Fibroblast of mammary gland (primary cell): ENCODE measurements around the gene PLD1.

Experiments used
- DNase-seq: peaks from one replicate; pipeline ENCODE4 v3.0.0-alpha.2; 2010; ENCODE audit warnings: low read depth
- H3K4me3 ChIP-seq: 2 replicates; pipeline ENCODE4 v1.5.1; 2011; ENCODE audit warnings: low read depth, mild to moderate bottlenecking, low read length, moderate library complexity; ENCODE audit not compliant: control insufficient read depth
- TF ChIP-seq, protein P1 (sequence below): conservative IDR thresholded peaks from 2 replicates; pipeline ENCODE4 v1.5.1; 2011; ENCODE audit warnings: low read depth, low read length, inconsistent platforms; ENCODE audit not compliant: control insufficient read depth, insufficient read depth

Gene PLD1

GRCh38 chr3:171654809-171655208 is 155.5 kb downstream of the PLD1 start:
- TF ChIP-seq, protein P1, sequence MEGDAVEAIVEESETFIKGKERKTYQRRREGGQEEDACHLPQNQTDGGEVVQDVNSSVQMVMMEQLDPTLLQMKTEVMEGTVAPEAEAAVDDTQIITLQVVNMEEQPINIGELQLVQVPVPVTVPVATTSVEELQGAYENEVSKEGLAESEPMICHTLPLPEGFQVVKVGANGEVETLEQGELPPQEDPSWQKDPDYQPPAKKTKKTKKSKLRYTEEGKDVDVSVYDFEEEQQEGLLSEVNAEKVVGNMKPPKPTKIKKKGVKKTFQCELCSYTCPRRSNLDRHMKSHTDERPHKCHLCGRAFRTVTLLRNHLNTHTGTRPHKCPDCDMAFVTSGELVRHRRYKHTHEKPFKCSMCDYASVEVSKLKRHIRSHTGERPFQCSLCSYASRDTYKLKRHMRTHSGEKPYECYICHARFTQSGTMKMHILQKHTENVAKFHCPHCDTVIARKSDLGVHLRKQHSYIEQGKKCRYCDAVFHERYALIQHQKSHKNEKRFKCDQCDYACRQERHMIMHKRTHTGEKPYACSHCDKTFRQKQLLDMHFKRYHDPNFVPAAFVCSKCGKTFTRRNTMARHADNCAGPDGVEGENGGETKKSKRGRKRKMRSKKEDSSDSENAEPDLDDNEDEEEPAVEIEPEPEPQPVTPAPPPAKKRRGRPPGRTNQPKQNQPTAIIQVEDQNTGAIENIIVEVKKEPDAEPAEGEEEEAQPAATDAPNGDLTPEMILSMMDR, result no peak
- H3K4me3 ChIP-seq, result no peak overlapping the region

DNA sequence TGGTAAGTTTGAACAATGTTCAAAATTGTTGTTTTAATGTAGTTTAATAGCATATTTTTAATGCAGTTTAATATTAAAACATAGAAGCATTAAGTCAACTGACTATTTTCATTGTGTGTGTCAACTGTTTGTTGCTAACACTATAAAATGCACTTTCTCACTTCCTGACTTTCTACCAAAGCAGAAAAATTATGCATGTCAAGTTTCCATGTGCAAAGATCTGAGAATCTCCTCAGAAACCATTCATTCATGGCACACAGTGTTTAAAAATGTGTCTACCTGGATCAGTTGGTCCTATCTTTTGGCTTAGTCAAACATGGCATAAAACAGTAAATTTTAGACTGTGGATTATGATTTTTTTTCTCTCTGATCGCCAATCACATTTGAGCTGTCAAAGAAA is 156.0 kb downstream of the PLD1 start:
- no peak for DNase-seq
- TF ChIP-seq, protein P1, result no peak
- no peak overlapping the region for H3K4me3 ChIP-seq

More at GRCh38 chr3:171654809-171655208, 155.5 kb downstream of the PLD1 start:
- peak; percentile 62 for DNase-seq

DNA sequence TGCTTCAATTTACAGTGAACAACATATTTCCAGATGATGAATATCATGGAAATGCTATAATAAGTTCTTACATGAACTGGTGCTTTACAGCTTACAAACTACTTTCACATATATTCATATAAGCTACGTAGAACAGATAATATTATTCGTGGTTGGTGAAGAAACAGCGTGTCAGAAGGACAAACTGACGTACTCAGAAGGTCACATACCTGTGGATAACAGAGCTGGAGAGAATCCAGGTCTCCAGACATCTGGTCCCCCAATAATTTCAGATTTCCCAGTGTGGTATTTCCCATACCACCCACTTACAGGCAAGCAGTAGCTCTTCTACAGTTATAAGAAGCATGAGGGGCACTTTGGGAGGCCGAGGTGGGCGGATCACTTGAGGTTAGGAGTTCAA is 156.6 kb downstream of the PLD1 start:
- TF ChIP-seq, protein P1, result no peak
- no peak for DNase-seq
- no peak overlapping the region for H3K4me3 ChIP-seq

- H3K4me3 ChIP-seq, result no peak overlapping the region
- TF ChIP-seq, protein P1, result no peak
- DNase-seq, result no peak
Measured at GRCh38 chr3:171652932-171653331, 157.4 kb downstream of the PLD1 start.

DNA sequence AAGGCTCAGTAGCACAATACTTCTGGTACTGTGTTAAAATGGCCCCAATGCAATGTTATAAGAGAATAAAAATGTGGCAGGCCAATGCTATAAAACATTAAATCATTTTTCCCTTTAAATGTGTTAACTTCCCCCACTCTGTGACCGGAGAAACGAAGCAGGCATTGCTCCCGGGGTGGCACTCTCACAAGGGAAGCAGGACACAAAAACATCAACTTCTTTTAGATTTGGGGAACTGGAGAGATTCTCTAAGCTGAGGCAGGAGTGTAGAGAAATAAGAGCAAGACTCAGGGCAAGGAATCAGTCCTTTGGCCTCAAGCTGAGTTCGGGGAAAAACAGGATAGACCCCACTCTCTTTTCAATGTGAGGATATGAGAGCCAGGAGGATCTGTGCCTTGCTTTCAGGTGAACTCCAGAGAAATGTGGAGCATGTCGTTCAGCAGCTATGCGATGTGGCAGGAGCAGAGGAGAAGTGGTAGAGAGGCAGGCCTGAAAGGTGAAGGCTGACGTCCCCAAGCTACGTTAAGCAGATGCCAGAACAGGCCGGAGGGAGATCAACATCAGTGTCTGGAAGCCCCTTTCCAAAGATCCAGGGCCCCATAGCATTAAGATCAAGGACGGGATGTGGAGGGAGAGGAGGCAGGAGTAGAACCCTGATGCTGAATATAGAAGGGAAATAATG is 160.2 kb downstream of the PLD1 start:
- no peak for DNase-seq
- H3K4me3 ChIP-seq, result no peak overlapping the region
- TF ChIP-seq, protein P1, result no peak

GRCh38 chr3:171649267-171649666 is 161.0 kb downstream of the PLD1 start:
- no peak overlapping the region for H3K4me3 ChIP-seq

More at GRCh38 chr3:171649267-171649666, 161.0 kb downstream of the PLD1 start:
- DNase-seq, result no peak
- TF ChIP-seq, protein P1, result no peak
